ENCODE results near the gene FLYWCH1. TPM values are rescaled to one million over a fixed set of nuclear protein-coding genes. Genes with fewer than 3 reads are reported as not detected.
"Not testable (repeated sequence)": the region's sequence is repeated elsewhere in the genome, so short reads cannot be mapped to it uniquely, and the experiment has no call there.

Gene FLYWCH1
- total and polyA plus RNA-seq, 10 of the 15 experiments (the other 5 are each of a cell fraction or from before 2014, with no cell fraction given): 0.47 to 33.8 (median 11.2) TPM

DNA sequence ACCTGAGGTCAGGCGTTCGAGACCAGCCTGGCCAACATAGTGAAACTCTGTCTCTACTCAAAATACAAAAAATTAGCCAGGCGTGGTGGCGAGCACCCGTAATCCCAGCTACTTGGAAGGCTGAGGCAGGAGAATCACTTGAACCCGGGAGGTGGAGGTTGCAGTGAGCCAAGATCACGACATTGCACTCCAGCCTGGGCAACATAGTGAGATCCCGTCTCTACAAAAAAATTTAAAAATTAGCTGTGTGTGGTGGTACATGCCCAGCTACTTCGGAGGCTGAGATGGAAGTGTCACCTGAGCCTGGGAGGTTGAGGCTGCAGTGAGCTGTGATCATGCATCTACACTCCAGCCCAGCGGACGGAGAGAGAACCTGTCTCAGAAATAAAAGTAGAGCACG, 32.0 kb downstream of the FLYWCH1 start:
- intact Hi-C loops (cut with micrococcal nuclease; ENCODE audit: unreplicated experiment); SMC1A ChIA-PET (ENCODE audit: uncharacterized antibody, unreplicated experiment); H3K4me2 ChIP-seq (ENCODE audit: control insufficient read depth, insufficient read depth); H3K4me3 ChIP-seq; H4K20me1 ChIP-seq (ENCODE audit: control insufficient read depth, insufficient read depth); H3K27ac ChIP-seq (ENCODE audit: control insufficient read depth, insufficient read depth); FAIRE-seq; H3K9me3 ChIP-seq (replicated peaks; ENCODE audit: control insufficient read depth, insufficient read depth, low read length); BruUV-seq (replicated peaks); H3K36me3 ChIP-seq (ENCODE audit: control insufficient read depth in 2 of 2, insufficient read depth in 2 of 2, low read length in 1 of 2); DNase-seq (ENCODE audit: low read depth, low spot score); H2AFZ ChIP-seq (ENCODE audit: control insufficient read depth, low read depth, low read length); in situ Hi-C loops (cut with MboI); ATAC-seq; H3K27me3 ChIP-seq (replicated peaks in 1 of 2; ENCODE audit: control insufficient read depth in 2 of 2, insufficient read depth in 2 of 2, low read length in 1 of 2); H3K79me2 ChIP-seq (ENCODE audit: control insufficient read depth, insufficient read depth, low read length); H3K9ac ChIP-seq (ENCODE audit: control insufficient read depth, insufficient read depth, low read length); H3K4me1 ChIP-seq (ENCODE audit: control insufficient read depth, insufficient read depth, low read length): not testable (repeated sequence)
- CTCF ChIA-PET: interaction anchor here (1.2 to 1.8 kb wide), 2 partner anchors 16 to 17 kb away, joined by 3 to 5 read pairs; no protein-coding TSS in a partner anchor
- POLR2A ChIA-PET: interaction anchor here (0.6 kb wide), 1 partner anchor 147 kb away, joined by 4 read pairs; no protein-coding TSS in a partner anchor
- RAD21 ChIA-PET (ENCODE audit: unreplicated experiment): interaction anchor here (1.1 kb wide), 1 partner anchor 16 kb away, joined by 3 read pairs; no protein-coding TSS in a partner anchor
- 88% methylated on average over 12 of the region's 12 CpGs for WGBS (ENCODE audit: insufficient coverage, insufficient replicate concordance, low lambda C conversion rate, missing lambda C conversion rate)

DNA sequence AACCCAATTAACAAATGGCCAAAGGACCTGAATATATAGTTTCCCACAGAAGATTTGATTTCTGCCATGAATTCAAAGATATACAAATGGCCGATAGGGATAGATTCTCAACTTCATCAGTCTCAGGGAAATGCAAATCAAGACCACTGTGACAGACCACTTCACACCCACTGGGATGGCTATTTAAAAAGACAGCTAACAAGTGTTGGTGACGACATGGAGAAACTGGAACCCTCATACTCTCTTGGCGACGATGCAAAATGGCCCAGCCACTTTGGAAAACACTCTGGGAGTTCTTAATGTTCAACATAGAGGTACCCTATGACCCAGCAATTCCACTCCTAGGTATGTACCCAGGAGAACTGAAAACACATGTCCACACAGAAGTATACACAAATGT, 34.9 kb downstream of the FLYWCH1 start:
- FAIRE-seq: no peak
- POLR2A ChIA-PET: no interaction called here
- TF ChIP-seq BHLHE40 (IDR thresholded peaks at IDR 0.05; ENCODE audit: borderline replicate concordance in 1 of 2, low read depth in 2 of 2, low read length in 1 of 2) (no peak), BMI1 (IDR thresholded peaks at IDR 0.05; ENCODE audit: borderline replicate concordance) (no peak), NFIC (IDR thresholded peaks at IDR 0.05; ENCODE audit: low read depth, low read length) (no peak), USF2 (IDR thresholded peaks at IDR 0.05; ENCODE audit: borderline replicate concordance, low read depth, low read length) (no peak), CHD1 (IDR thresholded peaks at IDR 0.05; ENCODE audit: low read depth, low read length) (no peak), KLF5 (IDR thresholded peaks at IDR 0.05; ENCODE audit: partially characterized antibody) (no peak), WRNIP1 (IDR thresholded peaks at IDR 0.05; ENCODE audit: borderline replicate concordance, low read depth, low read length) (no peak), ASH2L (IDR thresholded peaks at IDR 0.05; ENCODE audit: borderline replicate concordance, low read depth) (no peak), ZNF384 (IDR thresholded peaks at IDR 0.05; ENCODE audit: borderline replicate concordance, low read depth, low read length) (no peak), SMAD1 (IDR thresholded peaks at IDR 0.05; ENCODE audit: low read depth, partially characterized antibody) (no peak), NR2C1 (IDR thresholded peaks at IDR 0.05) (no peak), SRF (IDR thresholded peaks at IDR 0.05; ENCODE audit: low read depth in 2 of 2, low read length in 2 of 2) (no peak), SP1 (IDR thresholded peaks at IDR 0.05; ENCODE audit: low read depth, low read length) (no peak), E4F1 (IDR thresholded peaks at IDR 0.05; ENCODE audit: borderline replicate concordance, partially characterized antibody) (no peak), POU2F2 (IDR thresholded peaks at IDR 0.05; ENCODE audit: borderline replicate concordance, low read depth, low read length) (no peak)

More for the DNA sequence above, 34.9 kb downstream of the FLYWCH1 start:
- Histone ChIP-seq H3K27me3 (replicated peaks in 1 of 2; ENCODE audit: control insufficient read depth in 2 of 2, insufficient read depth in 2 of 2, low read length in 1 of 2) (no peaks in the 10 kb centered on the region), H3K4me2 (ENCODE audit: control insufficient read depth, insufficient read depth) (no peak overlapping the region), H3K4me1 (ENCODE audit: control insufficient read depth, insufficient read depth, low read length) (no peaks in the 10 kb centered on the region), H3K36me3 (ENCODE audit: control insufficient read depth in 2 of 2, insufficient read depth in 2 of 2, low read length in 1 of 2) (no peaks in the 10 kb centered on the region; a peak in 1 of 4 replicates), H4K20me1 (ENCODE audit: control insufficient read depth, insufficient read depth) (no peaks in the 10 kb centered on the region), H2AFZ (ENCODE audit: control insufficient read depth, low read depth, low read length) (no peak overlapping the region), H3K27ac (ENCODE audit: control insufficient read depth, insufficient read depth) (no peak overlapping the region), H3K9me3 (replicated peaks; ENCODE audit: control insufficient read depth, insufficient read depth, low read length) (no peaks in the 10 kb centered on the region), H3K79me2 (ENCODE audit: control insufficient read depth, insufficient read depth, low read length) (no peaks in the 10 kb centered on the region), H3K9ac (ENCODE audit: control insufficient read depth, insufficient read depth, low read length) (no peak overlapping the region), H3K4me3 (no peak overlapping the region)
- SMC1A ChIA-PET (ENCODE audit: uncharacterized antibody, unreplicated experiment): interaction anchor here (0.9 to 1.3 kb wide), 3 partner anchors 13 to 36 kb away, joined by 3 read pairs; partner anchors contain the start of gene KREMEN2
- 96% methylated on average over 4 of the region's 4 CpGs for WGBS (ENCODE audit: insufficient coverage, insufficient replicate concordance, low lambda C conversion rate, missing lambda C conversion rate)
- DNase-seq (ENCODE audit: low read depth, low spot score) (no peak), ATAC-seq (no peak)
- intact Hi-C loops (cut with micrococcal nuclease; ENCODE audit: unreplicated experiment): no loop called here
- CTCF ChIA-PET: interaction anchor here (1.0 to 1.8 kb wide), 2 partner anchors 47 to 108 kb away, joined by 3 to 5 read pairs; no protein-coding TSS in a partner anchor
- BruUV-seq (replicated peaks): no TSS peak
- RAD21 ChIA-PET (ENCODE audit: unreplicated experiment): no interaction called here
- in situ Hi-C loops (cut with MboI): no loop called here
